Measurements from ENCODE around the gene BCL11A. TPM values are rescaled to one million over a fixed set of nuclear protein-coding genes. Genes with fewer than 3 reads are reported as not detected.

The BCL11A gene
- total RNA-seq, 1 donor from 2014 or later, result 29.8 TPM

DNA sequence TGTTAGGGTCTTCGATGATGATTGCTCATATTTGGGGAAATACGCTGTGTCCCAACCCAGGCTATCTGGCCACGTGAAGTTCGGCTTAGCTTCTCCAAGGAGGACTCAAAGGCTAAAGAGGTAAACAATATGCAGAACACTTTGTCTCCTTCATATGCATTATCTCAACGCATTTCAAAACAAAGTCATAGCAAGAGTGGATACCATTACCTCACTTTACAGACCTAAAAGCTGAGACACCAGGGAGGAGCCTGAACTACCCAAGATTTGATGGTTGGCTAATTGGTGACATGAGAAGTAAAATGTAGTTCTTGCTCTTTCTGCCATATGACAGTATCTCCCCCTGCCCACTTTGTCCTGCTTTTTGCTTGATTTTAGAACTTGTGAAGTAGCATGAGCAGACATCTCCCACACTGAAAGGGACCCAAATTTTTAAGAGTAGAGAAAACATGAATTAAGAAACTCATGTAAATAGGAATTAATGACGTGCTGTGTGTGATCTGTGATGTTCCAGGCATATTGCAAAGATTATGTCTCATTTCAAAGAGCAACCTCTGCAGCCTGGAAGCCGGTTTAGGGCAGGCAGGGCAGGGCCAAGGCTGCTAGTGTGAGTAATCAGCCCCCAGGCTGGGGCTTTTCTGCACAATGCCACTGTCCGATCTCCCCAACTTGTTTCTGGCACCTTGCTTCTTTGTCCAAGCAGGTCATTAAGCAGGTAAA, 144.5 kb downstream of the BCL11A start:
- DNase-seq (ENCODE audit: low read depth) (no peak), FAIRE-seq (no peak)
- peaks cover 2% of the 10 kb centered on the region for H3K4me1 ChIP-seq (ENCODE audit: insufficient read depth, low read length)
- Mint-ChIP-seq H3K27me3 (ENCODE audit: low read depth, unreplicated experiment) (peaks cover 16% of the 10 kb centered on the region), H3K9me3 (ENCODE audit: unreplicated experiment) (no peaks in the 10 kb centered on the region), H3K4me1 (ENCODE audit: low read depth, unreplicated experiment) (peaks cover 18% of the 10 kb centered on the region), H3K4me3 (ENCODE audit: unreplicated experiment) (no peak overlapping the region), H3K36me3 (ENCODE audit: low read depth, unreplicated experiment) (no peaks in the 10 kb centered on the region), H3K27ac (ENCODE audit: unreplicated experiment) (peak overlapping the region; percentile 8)
- no peak overlapping the region for H3K4me2 ChIP-seq (ENCODE audit: low read length)
- no peak for TF ChIP-seq EZH2 (IDR thresholded peaks at IDR 0.05; ENCODE audit: insufficient read depth, low read length)
- TF ChIP-seq, protein P1, sequence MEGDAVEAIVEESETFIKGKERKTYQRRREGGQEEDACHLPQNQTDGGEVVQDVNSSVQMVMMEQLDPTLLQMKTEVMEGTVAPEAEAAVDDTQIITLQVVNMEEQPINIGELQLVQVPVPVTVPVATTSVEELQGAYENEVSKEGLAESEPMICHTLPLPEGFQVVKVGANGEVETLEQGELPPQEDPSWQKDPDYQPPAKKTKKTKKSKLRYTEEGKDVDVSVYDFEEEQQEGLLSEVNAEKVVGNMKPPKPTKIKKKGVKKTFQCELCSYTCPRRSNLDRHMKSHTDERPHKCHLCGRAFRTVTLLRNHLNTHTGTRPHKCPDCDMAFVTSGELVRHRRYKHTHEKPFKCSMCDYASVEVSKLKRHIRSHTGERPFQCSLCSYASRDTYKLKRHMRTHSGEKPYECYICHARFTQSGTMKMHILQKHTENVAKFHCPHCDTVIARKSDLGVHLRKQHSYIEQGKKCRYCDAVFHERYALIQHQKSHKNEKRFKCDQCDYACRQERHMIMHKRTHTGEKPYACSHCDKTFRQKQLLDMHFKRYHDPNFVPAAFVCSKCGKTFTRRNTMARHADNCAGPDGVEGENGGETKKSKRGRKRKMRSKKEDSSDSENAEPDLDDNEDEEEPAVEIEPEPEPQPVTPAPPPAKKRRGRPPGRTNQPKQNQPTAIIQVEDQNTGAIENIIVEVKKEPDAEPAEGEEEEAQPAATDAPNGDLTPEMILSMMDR (IDR thresholded peaks at IDR 0.05; ENCODE audit: insufficient read depth, low read depth, low read length), result no peak
- no peak overlapping the region for H3K9ac ChIP-seq (ENCODE audit: low read length)
- H3K36me3 ChIP-seq (ENCODE audit: insufficient read depth, low read length), result no peaks in the 10 kb centered on the region
- H3K79me2 ChIP-seq (ENCODE audit: insufficient read depth, low read length), result no peaks in the 10 kb centered on the region
- no peak overlapping the region for H3K27ac ChIP-seq (ENCODE audit: low read depth, low read length)
- H2AFZ ChIP-seq (ENCODE audit: low read depth, low read length), result no peak overlapping the region
- no peaks in the 10 kb centered on the region for H4K20me1 ChIP-seq (ENCODE audit: insufficient read depth, low read length)
- no peaks in the 10 kb centered on the region for H3K9me3 ChIP-seq (ENCODE audit: insufficient read depth, low read depth, low read length)
- H3K27me3 ChIP-seq (ENCODE audit: insufficient read depth, low read length), result no peaks in the 10 kb centered on the region
- H3K4me3 ChIP-seq (ENCODE audit: insufficient read depth, low read depth, low read length), result no peak overlapping the region

DNA sequence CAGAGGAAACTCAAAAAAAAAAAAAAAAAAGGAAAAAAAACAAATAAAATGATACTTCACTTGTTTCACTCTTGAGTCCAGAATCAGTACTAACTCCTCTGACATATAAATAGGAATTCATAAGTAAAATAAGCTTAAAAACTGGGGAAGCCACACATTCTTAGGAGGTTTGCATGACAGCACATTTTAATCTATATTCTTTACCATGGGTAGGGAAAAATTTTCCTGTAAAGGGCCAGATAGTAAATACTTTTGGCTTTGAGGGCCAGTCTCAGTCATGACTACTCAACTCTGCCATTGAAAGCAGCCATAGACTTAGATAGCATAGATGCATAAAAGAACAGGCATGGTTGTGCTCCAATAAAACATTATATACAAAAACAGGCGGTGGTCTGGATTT, 145.2 kb downstream of the BCL11A start:
- H3K27me3 Mint-ChIP-seq (ENCODE audit: low read depth, unreplicated experiment), result peaks cover 18% of the 10 kb centered on the region

More for the DNA sequence above, 145.2 kb downstream of the BCL11A start:
- no peak for DNase-seq (ENCODE audit: low read depth)
- H3K4me1 Mint-ChIP-seq (ENCODE audit: low read depth, unreplicated experiment), result peaks cover 18% of the 10 kb centered on the region
- H3K4me3 Mint-ChIP-seq (ENCODE audit: unreplicated experiment), result no peak overlapping the region
- Histone ChIP-seq H3K9ac (ENCODE audit: low read length) (no peak overlapping the region), H3K4me3 (ENCODE audit: insufficient read depth, low read depth, low read length) (no peak overlapping the region), H2AFZ (ENCODE audit: low read depth, low read length) (no peak overlapping the region), H4K20me1 (ENCODE audit: insufficient read depth, low read length) (no peaks in the 10 kb centered on the region), H3K4me2 (ENCODE audit: low read length) (no peak overlapping the region), H3K36me3 (ENCODE audit: insufficient read depth, low read length) (no peaks in the 10 kb centered on the region), H3K27me3 (ENCODE audit: insufficient read depth, low read length) (no peaks in the 10 kb centered on the region), H3K9me3 (ENCODE audit: insufficient read depth, low read depth, low read length) (no peaks in the 10 kb centered on the region), H3K4me1 (ENCODE audit: insufficient read depth, low read length) (peaks cover 2% of the 10 kb centered on the region), H3K27ac (ENCODE audit: low read depth, low read length) (no peak overlapping the region), H3K79me2 (ENCODE audit: insufficient read depth, low read length) (no peaks in the 10 kb centered on the region)
- H3K27ac Mint-ChIP-seq (ENCODE audit: unreplicated experiment), result no peak overlapping the region
- no peak for FAIRE-seq
- TF ChIP-seq, protein P1 (IDR thresholded peaks at IDR 0.05; ENCODE audit: insufficient read depth, low read depth, low read length), result no peak
- TF ChIP-seq EZH2 (IDR thresholded peaks at IDR 0.05; ENCODE audit: insufficient read depth, low read length), result no peak
- H3K9me3 Mint-ChIP-seq (ENCODE audit: unreplicated experiment), result no peaks in the 10 kb centered on the region
- H3K36me3 Mint-ChIP-seq (ENCODE audit: low read depth, unreplicated experiment), result no peaks in the 10 kb centered on the region
